Left ventricle myocardium inferior (tissue), 1 donor: ENCODE data around the gene CACNG5. TPM values are rescaled to one million over a fixed set of nuclear protein-coding genes. Genes with fewer than 3 reads are reported as not detected.

Experiments used
- DNase-seq: peaks from one replicate; pipeline ENCODE4 v3.0.0-alpha.2; 2020
- H3K27ac ChIP-seq: fragments of 200-600 bp; replicated peaks from 2 replicates; pipeline ENCODE4 v1.8.0; 2021
- H3K27me3 ChIP-seq: fragments of 200-600 bp; 2 replicates; pipeline ENCODE4 v1.8.0; 2021; ENCODE audit warnings: low read depth
- H3K36me3 ChIP-seq: fragments of 200-600 bp; 2 replicates; pipeline ENCODE4 v1.8.0; 2021
- H3K4me1 ChIP-seq: fragments of 200-600 bp; 2 replicates; pipeline ENCODE4 v1.8.0; 2021
- H3K4me3 ChIP-seq: fragments of 200-600 bp; 2 replicates; pipeline ENCODE4 v1.8.0; 2021; ENCODE audit warnings: mild to moderate bottlenecking, moderate library complexity
- H3K9me3 ChIP-seq: fragments of 200-600 bp; replicated peaks from 2 replicates; pipeline ENCODE4 v1.8.0; 2021
- CTCF ChIP-seq: fragments of 200-600 bp; IDR thresholded peaks from 2 replicates; pipeline ENCODE4 v1.8.0; 2021; ENCODE audit warnings: antibody characterized with exemption, mild to moderate bottlenecking, borderline replicate concordance
- intact Hi-C: fragments of 100-400 bp; cut with micrococcal nuclease; formaldehyde crosslinking; loops from one replicate; pipeline ENCODE4 v1.11.0; 2022
- total RNA-seq: library from RNA; stranded (reverse); fragmentation: NEBNext Ultra II Directional; extraction: Animal tissue kit (Norgen Biotek cat#: 25700); gene quantifications from one replicate; pipeline ENCODE4 v1.2.1, GENCODE V29; 2021
- donor health status: DM: no; HTN: yes; CAD: no; lungs with severe emphysema.

The CACNG5 gene
- total RNA-seq, 1 donor from 2014 or later = not detected

GRCh38 chr17:66920435-66920834 lies 85.5 kb downstream of the CACNG5 start:
- no peak overlapping the region for H3K27ac ChIP-seq
- peaks cover 68% of the 10 kb centered on the region for H3K27me3 ChIP-seq
- H3K4me1 ChIP-seq = no peaks in the 10 kb centered on the region
- TF ChIP-seq CTCF = no peak
- no peak for DNase-seq
- no peak overlapping the region for H3K4me3 ChIP-seq
- H3K9me3 ChIP-seq = peaks cover 14% of the 10 kb centered on the region
- intact Hi-C loops = no loop called here
- no peaks in the 10 kb centered on the region for H3K36me3 ChIP-seq

- intact Hi-C loops = no loop called here
- no peaks in the 10 kb centered on the region for H3K36me3 ChIP-seq
- H3K4me3 ChIP-seq = no peak overlapping the region
- H3K4me1 ChIP-seq = no peaks in the 10 kb centered on the region
- TF ChIP-seq CTCF = no peak
- H3K27ac ChIP-seq = no peak overlapping the region
- peaks cover 68% of the 10 kb centered on the region for H3K27me3 ChIP-seq
- DNase-seq = no peak
- peaks cover 14% of the 10 kb centered on the region for H3K9me3 ChIP-seq
Measured at GRCh38 chr17:66920950-66921349, 86.0 kb downstream of the CACNG5 start.

GRCh38 chr17:66923886-66924285 lies 89.0 kb downstream of the CACNG5 start:
- Histone ChIP-seq H3K4me3 (no peak overlapping the region), H3K9me3 (peaks cover 14% of the 10 kb centered on the region), H3K27ac (no peak overlapping the region), H3K4me1 (no peaks in the 10 kb centered on the region), H3K27me3 (peaks cover 71% of the 10 kb centered on the region), H3K36me3 (no peaks in the 10 kb centered on the region)
- TF ChIP-seq CTCF = no peak
- DNase-seq = no peak
- intact Hi-C loops = no loop called here

DNA sequence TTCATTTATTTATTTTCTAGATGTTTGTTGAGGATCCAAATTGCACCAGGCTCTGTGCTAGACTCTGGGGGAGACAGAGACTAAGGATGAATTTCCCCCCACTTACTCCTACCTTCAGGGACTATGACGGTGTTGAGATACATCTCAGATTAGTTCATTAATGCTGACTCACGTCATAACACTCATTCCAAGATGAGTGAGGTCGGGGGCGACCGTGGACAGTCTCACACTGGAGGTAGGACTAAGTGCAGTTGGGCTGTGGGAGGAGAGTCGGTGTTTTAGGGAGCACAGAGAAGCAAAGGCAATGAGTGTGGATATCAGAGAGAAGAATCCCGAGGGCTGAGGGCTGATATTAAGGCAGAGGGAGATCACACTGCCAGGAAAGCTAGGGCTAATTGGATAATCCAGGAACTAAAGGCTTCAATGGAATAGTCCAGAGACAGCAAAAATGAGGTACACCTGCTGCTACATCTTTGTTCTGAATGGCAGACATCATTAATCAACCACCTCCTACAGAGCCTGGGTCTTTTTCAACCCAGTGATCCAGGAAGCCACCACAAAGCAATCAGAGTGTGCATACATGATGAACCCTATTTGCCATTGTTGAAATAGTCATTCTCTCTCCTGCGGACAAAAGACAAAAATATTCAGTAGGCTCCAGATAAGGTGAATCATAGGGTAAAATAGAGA lies 91.0 kb downstream of the CACNG5 start:
- no peak overlapping the region for H3K27ac ChIP-seq
- H3K9me3 ChIP-seq = peaks cover 9% of the 10 kb centered on the region
- peaks cover 73% of the 10 kb centered on the region for H3K27me3 ChIP-seq
- no peaks in the 10 kb centered on the region for H3K4me1 ChIP-seq
- intact Hi-C loops = no loop called here
- no peak for TF ChIP-seq CTCF
- H3K4me3 ChIP-seq = no peak overlapping the region
- DNase-seq = no peak
- no peaks in the 10 kb centered on the region for H3K36me3 ChIP-seq

DNA sequence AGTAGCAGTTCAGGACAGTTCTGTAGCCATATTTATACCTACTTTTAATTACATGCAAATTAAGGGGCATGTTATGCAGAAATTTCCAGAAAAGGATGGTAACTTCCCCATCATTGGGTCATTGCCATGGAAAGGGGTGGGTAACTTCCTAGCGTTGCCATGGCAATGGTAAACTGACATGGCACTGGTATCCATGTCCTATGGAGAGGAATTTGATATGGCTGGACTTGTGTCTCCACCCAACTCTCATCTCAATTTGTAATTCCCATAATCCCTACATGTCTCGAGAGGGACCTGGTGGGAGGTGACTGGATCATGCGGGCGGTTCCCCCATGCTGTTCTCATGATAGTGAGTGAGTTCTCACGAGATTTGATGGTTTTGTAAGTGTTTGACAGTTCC lies 94.0 kb downstream of the CACNG5 start:
- H3K4me3 ChIP-seq = no peak overlapping the region
- DNase-seq = no peak
- peaks cover 84% of the 10 kb centered on the region for H3K27me3 ChIP-seq
- TF ChIP-seq CTCF = no peak
- no peaks in the 10 kb centered on the region for H3K4me1 ChIP-seq
- H3K36me3 ChIP-seq = no peaks in the 10 kb centered on the region
- H3K9me3 ChIP-seq = no peaks in the 10 kb centered on the region
- no peak overlapping the region for H3K27ac ChIP-seq
- intact Hi-C loops = no loop called here
